GM12892 (cell line): ENCODE results near the gene LPIN1.

Source experiments
- POLR2A ChIP-seq: IDR thresholded peaks from 2 replicates; pipeline ENCODE4 v1.6.1; 2011; ENCODE audit warnings: low read depth, low read length, control low read depth
- POLR2AphosphoS5 ChIP-seq: IDR thresholded peaks from 2 replicates; pipeline ENCODE4 v1.6.1; 2011; ENCODE audit warnings: low read depth, low read length, control low read depth
- TAF1 ChIP-seq: IDR thresholded peaks from 2 replicates; pipeline ENCODE4 v1.6.1; 2011; ENCODE audit warnings: low read depth, mild to moderate bottlenecking, control low read depth, low read length, borderline replicate concordance

GRCh38 chr2:11708106-11708505, 38.3 kb upstream of the LPIN1 start:
- no peak for TF ChIP-seq POLR2AphosphoS5
- TF ChIP-seq POLR2A = no peak
- no peak for TF ChIP-seq TAF1
